CD14-positive monocyte (primary cell): ENCODE measurements around the gene NOTO. TPM values are rescaled to one million over a fixed set of nuclear protein-coding genes. Genes with fewer than 3 reads are reported as not detected.

ENCODE experiments used
- DNase-seq, 3 donors: peaks; one replicate each; pipeline ENCODE4 v3.0.0-alpha.2; 2011 to 2022
- H2AFZ ChIP-seq: 2 replicates; pipeline ENCODE4 v1.6.0; 2012; ENCODE audit warnings: mild to moderate bottlenecking, low read depth, low read length, inconsistent platforms; ENCODE audit not compliant: insufficient read depth, poor library complexity, severe bottlenecking
- H3K27ac ChIP-seq, 2 donors: 1 replicate in 1 of 2; 2 replicates in 1 of 2; pipeline ENCODE4 v1.5.1; 2012 to 2013; ENCODE audit warnings: low read length in 2 of 2, control low read depth in 1 of 2, inconsistent platforms in 1 of 2, low read depth in 1 of 2, mild to moderate bottlenecking in 1 of 2
- H3K27me3 ChIP-seq, 2 donors: one replicate each; pipeline versions ENCODE4 v1.6.0 to v1.6.1; 2011 to 2013; ENCODE audit warnings: low read length in 2 of 2; ENCODE audit not compliant: control insufficient read depth in 2 of 2, insufficient read depth in 2 of 2
- H3K36me3 ChIP-seq, 2 donors: replicated peaks in 1 of 2; 1 replicate in 1 of 2; 2 replicates in 1 of 2; pipeline versions ENCODE4 v1.5.1 to v1.6.1; 2012 to 2013; ENCODE audit warnings: low read length in 2 of 2, control low read depth in 1 of 2, inconsistent platforms in 1 of 2, mild to moderate bottlenecking in 1 of 2; ENCODE audit not compliant: insufficient read depth in 2 of 2, control insufficient read depth in 1 of 2
- H3K4me1 ChIP-seq, 2 donors: 1 replicate in 1 of 2; 2 replicates in 1 of 2; pipeline versions ENCODE4 v1.5.1 to v1.6.1; 2012 to 2013; ENCODE audit warnings: low read length in 2 of 2, control low read depth in 1 of 2, inconsistent platforms in 1 of 2, mild to moderate bottlenecking in 1 of 2, moderate library complexity in 1 of 2; ENCODE audit not compliant: insufficient read depth in 2 of 2, control insufficient read depth in 1 of 2
- H3K4me2 ChIP-seq: replicated peaks from 2 replicates; pipeline ENCODE3; 2012; ENCODE audit warnings: low read length, moderate library complexity, mild to moderate bottlenecking; ENCODE audit not compliant: poor library complexity, severe bottlenecking; ENCODE audit errors: extremely low read depth
- H3K4me3 ChIP-seq, 3 experiments: fragments of 200-600 bp in 1 of 3; sonication (generic) in 1 of 3; replicated peaks in 1 of 3; 1 replicate in 2 of 3; 2 replicates in 1 of 3; pipeline ENCODE4 v1.5.1; 2011 to 2013; ENCODE audit warnings: low read length in 3 of 3, mild to moderate bottlenecking in 3 of 3, control low read depth in 2 of 3, low read depth in 2 of 3, inconsistent platforms in 1 of 3, moderate library complexity in 1 of 3
- H3K79me2 ChIP-seq: 2 replicates; pipeline ENCODE4 v1.6.0; 2012; ENCODE audit warnings: mild to moderate bottlenecking, control low read depth, inconsistent platforms, low read length, moderate library complexity; ENCODE audit not compliant: insufficient read depth
- H3K9ac ChIP-seq: 2 replicates; pipeline ENCODE4 v1.6.0; 2017; ENCODE audit warnings: low read length, mild to moderate bottlenecking; ENCODE audit not compliant: insufficient read depth, poor library complexity, severe bottlenecking
- H3K9me3 ChIP-seq, 2 donors: replicated peaks in 1 of 2; 1 replicate in 1 of 2; 2 replicates in 1 of 2; pipeline versions ENCODE4 v1.5.1 to v1.6.1; 2012 to 2013; ENCODE audit warnings: low read length in 2 of 2, control low read depth in 1 of 2; ENCODE audit not compliant: control insufficient read depth in 1 of 2, insufficient read depth in 1 of 2
- H4K20me1 ChIP-seq: 2 replicates; pipeline ENCODE4 v1.6.0; 2012; ENCODE audit warnings: mild to moderate bottlenecking, low read length, control low read depth, moderate library complexity; ENCODE audit not compliant: insufficient read depth
- H3K27ac Mint-ChIP-seq, 7 donors: one replicate each; pipeline ENCODE4 v1.8.0; 2020; ENCODE audit warnings: mild to moderate bottlenecking in 7 of 7, mixed read lengths in 7 of 7, moderate library complexity in 6 of 7, inconsistent platforms in 2 of 7
- H3K27me3 Mint-ChIP-seq, 3 donors: one replicate each; pipeline ENCODE4 v1.8.0; 2021 to 2022; ENCODE audit warnings: low read depth in 3 of 3, mild to moderate bottlenecking in 3 of 3, mixed read lengths in 3 of 3, moderate library complexity in 3 of 3, inconsistent platforms in 1 of 3
- H3K36me3 Mint-ChIP-seq, 2 donors: one replicate each; pipeline ENCODE4 v1.8.0; 2020; ENCODE audit warnings: mixed read lengths in 2 of 2, inconsistent platforms in 1 of 2, mild to moderate bottlenecking in 1 of 2
- H3K4me1 Mint-ChIP-seq: one replicate; pipeline ENCODE4 v1.8.0; 2020; ENCODE audit warnings: mild to moderate bottlenecking, mixed read lengths
- H3K4me3 Mint-ChIP-seq, 2 donors: one replicate each; pipeline ENCODE4 v1.8.0; 2020; ENCODE audit warnings: mild to moderate bottlenecking in 2 of 2, mixed read lengths in 2 of 2, moderate library complexity in 1 of 2
- H3K9me3 Mint-ChIP-seq, 7 donors: one replicate each; pipeline ENCODE4 v1.8.0; 2020 to 2022; ENCODE audit warnings: mixed read lengths in 7 of 7, mild to moderate bottlenecking in 6 of 7, moderate library complexity in 6 of 7, inconsistent platforms in 2 of 7
- WGBS: methylation state at CpG from one replicate; pipeline ENCODE4 v1.1.5; 2013; ENCODE audit warnings: missing lambda C conversion rate; ENCODE audit not compliant: insufficient coverage; 5-methylcytosine and 5-hydroxymethylcytosine counted together
- intact Hi-C, 2 donors: fragments of 100-400 bp; cut with micrococcal nuclease; formaldehyde crosslinking; loops; one replicate each; pipeline versions ENCODE4 v1.15.0 to v1.15.1; 2023
- polyA plus RNA-seq, 3 donors: library from polyadenylated mRNA; depleted of rRNA in 1 of 3; unstranded in 2 of 3; stranded (reverse) in 1 of 3; fragments of 300-500 nt in 2 of 3; fragments of >200 nt in 1 of 3; fragmentation: Illumina TruSeq in 2 of 3; gene quantifications; 1 replicate in 2 of 3; 2 replicates in 1 of 3; pipeline ENCODE4 v1.2.3, GENCODE V29; 2012 to 2021
- TF ChIP-seq, protein P1 (sequence below): fragments of 200-600 bp; IDR thresholded peaks from one replicate; pipeline ENCODE4 v1.8.0; 2022; ENCODE audit warnings: antibody characterized with exemption, mild to moderate bottlenecking

NOTO gene
- polyA plus RNA-seq, 3 donors: not detected

DNA sequence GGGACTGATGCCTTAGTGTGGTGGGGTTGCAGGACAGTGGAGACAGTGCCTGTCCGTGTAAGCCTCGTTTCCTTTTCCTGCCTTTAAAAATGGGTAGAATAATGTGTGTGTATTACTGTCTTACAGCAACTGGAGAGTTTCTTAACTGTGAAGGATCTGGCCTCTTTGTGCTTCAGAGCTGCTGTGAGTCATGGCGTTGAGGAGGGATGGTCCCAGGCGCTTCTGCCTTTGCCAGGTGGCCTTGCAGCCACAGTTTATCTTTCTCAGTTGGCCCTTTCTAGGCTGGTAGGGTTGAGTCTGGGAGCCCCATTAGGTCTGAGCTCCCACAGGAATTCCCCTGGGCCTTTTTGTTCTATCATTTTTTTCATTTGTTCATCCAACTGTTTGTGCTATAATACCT, 21.4 kb downstream of the NOTO start:
- H3K36me3 Mint-ChIP-seq: peaks cover 32 to 34% of the 10 kb centered on the region in 2 donors
- H3K4me1 Mint-ChIP-seq: peaks cover 12% of the 10 kb centered on the region
- Histone ChIP-seq H3K27ac (no peak overlapping the region), H4K20me1 (no peaks in the 10 kb centered on the region), H3K9me3 (no peaks in the 10 kb centered on the region), H3K4me1 (peaks cover 12 to 15% of the 10 kb centered on the region in 2 donors), H3K27me3 (no peaks in the 10 kb centered on the region), H2AFZ (no peak overlapping the region), H3K36me3 (peaks cover 8 to 33% of the 10 kb centered on the region in 2 donors), H3K9ac (no peak overlapping the region), H3K4me2 (no peak overlapping the region), H3K79me2 (no peaks in the 10 kb centered on the region), H3K4me3 (no peak overlapping the region)
- no peak for DNase-seq
- no peak overlapping the region for H3K4me3 Mint-ChIP-seq
- TF ChIP-seq, protein P1, sequence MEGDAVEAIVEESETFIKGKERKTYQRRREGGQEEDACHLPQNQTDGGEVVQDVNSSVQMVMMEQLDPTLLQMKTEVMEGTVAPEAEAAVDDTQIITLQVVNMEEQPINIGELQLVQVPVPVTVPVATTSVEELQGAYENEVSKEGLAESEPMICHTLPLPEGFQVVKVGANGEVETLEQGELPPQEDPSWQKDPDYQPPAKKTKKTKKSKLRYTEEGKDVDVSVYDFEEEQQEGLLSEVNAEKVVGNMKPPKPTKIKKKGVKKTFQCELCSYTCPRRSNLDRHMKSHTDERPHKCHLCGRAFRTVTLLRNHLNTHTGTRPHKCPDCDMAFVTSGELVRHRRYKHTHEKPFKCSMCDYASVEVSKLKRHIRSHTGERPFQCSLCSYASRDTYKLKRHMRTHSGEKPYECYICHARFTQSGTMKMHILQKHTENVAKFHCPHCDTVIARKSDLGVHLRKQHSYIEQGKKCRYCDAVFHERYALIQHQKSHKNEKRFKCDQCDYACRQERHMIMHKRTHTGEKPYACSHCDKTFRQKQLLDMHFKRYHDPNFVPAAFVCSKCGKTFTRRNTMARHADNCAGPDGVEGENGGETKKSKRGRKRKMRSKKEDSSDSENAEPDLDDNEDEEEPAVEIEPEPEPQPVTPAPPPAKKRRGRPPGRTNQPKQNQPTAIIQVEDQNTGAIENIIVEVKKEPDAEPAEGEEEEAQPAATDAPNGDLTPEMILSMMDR: no peak
- peaks cover 0 to 1% (median 0%) of the 10 kb centered on the region in 3 donors for H3K27me3 Mint-ChIP-seq
- H3K27ac Mint-ChIP-seq: no peak overlapping the region
- intact Hi-C loops: no loop called here
- H3K9me3 Mint-ChIP-seq: no peaks in the 10 kb centered on the region
- WGBS: 81% methylated on average over 3 of the region's 4 CpGs

DNA sequence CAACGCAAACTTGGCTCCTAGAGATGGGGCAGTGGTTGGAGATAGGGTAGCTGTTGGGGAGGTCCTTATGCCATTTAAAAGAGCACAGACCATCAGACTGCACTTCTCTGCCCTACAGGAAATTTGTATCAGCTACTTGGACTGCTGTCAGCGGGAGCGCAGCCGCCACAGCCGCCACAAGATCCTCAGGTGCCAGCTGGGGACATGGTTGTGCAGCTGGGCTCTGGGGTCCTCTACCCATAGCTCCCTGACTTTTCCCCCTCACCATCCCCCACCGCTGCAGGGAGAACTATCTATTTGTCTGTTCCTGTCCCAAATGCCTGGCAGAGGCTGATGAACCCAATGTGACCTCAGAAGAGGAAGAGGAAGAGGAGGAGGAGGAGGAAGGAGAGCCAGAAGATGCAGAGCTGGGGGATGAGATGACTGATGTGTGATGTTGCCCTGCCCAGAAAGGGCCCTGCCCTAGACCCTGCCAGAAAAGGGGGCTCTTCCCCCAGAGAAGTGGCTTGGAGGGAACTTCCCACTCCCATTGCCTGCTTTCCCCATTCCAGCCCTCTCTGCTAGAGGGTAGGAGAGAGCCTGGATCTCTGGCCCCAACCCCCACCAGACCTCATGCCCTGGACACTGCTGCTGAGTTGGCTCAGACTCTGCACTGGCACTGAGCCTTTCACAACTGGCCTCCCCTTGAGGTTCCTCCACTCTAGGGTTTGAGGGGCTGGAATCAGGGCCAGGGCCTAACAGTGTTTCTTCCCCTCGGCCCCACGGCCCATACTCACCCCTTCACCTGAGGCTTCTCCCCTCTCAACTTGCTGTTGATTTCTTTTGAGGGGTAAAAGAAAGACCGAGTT, 23.4 kb downstream of the NOTO start:
- peaks cover 8 to 46% of the 10 kb centered on the region in 2 donors for H3K36me3 ChIP-seq
- H2AFZ ChIP-seq: no peak overlapping the region
- H3K9me3 ChIP-seq: no peaks in the 10 kb centered on the region
- intact Hi-C loops: no loop called here
- H3K79me2 ChIP-seq: no peaks in the 10 kb centered on the region
- no peaks in the 10 kb centered on the region for H4K20me1 ChIP-seq
- Mint-ChIP-seq H3K9me3 (no peaks in the 10 kb centered on the region), H3K36me3 (peaks cover 33% of the 10 kb centered on the region in 2 donors), H3K27me3 (no peaks in the 10 kb centered on the region), H3K4me1 (peaks cover 12% of the 10 kb centered on the region), H3K4me3 (peak overlapping the region in 1 of 2 donors; percentile 2), H3K27ac (peak overlapping the region in 6 of 7 donors; percentile 35 to 74 (median 68))
- peak overlapping the region; percentile 41 for H3K9ac ChIP-seq
- TF ChIP-seq, protein P1: no peak
- no peaks in the 10 kb centered on the region for H3K27me3 ChIP-seq
- H3K4me3 ChIP-seq: peak overlapping the region in 1 of 3 experiments; percentile 8
- H3K4me2 ChIP-seq: peak overlapping the region; percentile 19
- DNase-seq: peak in 1 of 3 donors; percentile 15
- WGBS: 28% methylated on average over 5 of the region's 9 CpGs
- H3K27ac ChIP-seq: peak overlapping the region; percentile 3 to 58
- peaks cover 12 to 15% of the 10 kb centered on the region in 2 donors for H3K4me1 ChIP-seq
